GM12891 (cell line): Measurements from ENCODE around the gene IPO4.
A peak's percentile ranks its signal among the peaks of the same experiment; 100 is the strongest.

ENCODE experiments used
- DNase-seq: peaks from one replicate; pipeline ENCODE4 v3.0.0; 2011; ENCODE audit warnings: low spot score; ENCODE audit not compliant: insufficient read length
- FAIRE-seq: peaks from 2 replicates; lab custom pipeline; 2011; peaks lifted over from hg19 to GRCh38; lab: Jason Lieb, UNC
- PAX5 ChIP-seq: IDR thresholded peaks from 2 replicates; pipeline ENCODE4 v1.6.1; 2011; ENCODE audit warnings: low read length, moderate library complexity, mild to moderate bottlenecking; ENCODE audit not compliant: insufficient read depth, severe bottlenecking
- POLR2A ChIP-seq: IDR thresholded peaks from 2 replicates; pipeline ENCODE4 v1.6.1; 2011; ENCODE audit warnings: low read depth, low read length, control low read depth
- POLR2AphosphoS5 ChIP-seq: IDR thresholded peaks from 2 replicates; pipeline ENCODE4 v1.6.1; 2011; ENCODE audit warnings: low read depth, low read length, control low read depth
- POU2F2 ChIP-seq: IDR thresholded peaks from 2 replicates; pipeline ENCODE4 v1.6.1; 2011; ENCODE audit warnings: low read depth, mild to moderate bottlenecking, control low read depth, low read length, moderate library complexity
- SPI1 ChIP-seq: IDR thresholded peaks from 2 replicates; pipeline ENCODE4 v1.6.1; 2011; ENCODE audit warnings: low read depth, low read length, control low read depth
- TAF1 ChIP-seq: IDR thresholded peaks from 2 replicates; pipeline ENCODE4 v1.6.1; 2011; ENCODE audit warnings: low read depth, low read length, control low read depth

Gene IPO4

DNA sequence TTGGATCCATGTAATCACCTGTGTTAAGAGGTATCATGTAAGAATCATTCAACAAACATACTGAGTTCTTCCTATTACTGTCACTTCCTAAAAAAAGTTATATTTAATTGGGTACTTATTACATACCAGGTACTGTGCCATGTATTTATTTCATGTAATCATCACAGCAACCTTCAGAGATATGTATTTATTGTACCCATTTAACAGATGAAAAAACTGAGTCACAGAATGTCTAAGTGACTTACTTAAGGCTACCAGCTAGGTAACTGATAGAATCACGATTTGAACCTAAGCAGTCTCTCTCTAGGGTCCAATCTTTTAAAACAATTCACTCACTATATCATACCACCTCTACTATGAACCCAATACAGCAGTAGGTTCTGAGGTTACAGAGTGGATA, 44.2 kb downstream of the IPO4 start:
- FAIRE-seq (no peak), DNase-seq (no peak)
- no peak for TF ChIP-seq POLR2A
- no peak for TF ChIP-seq POU2F2
- no peak for TF ChIP-seq SPI1
- TF ChIP-seq POLR2AphosphoS5 = no peak
- TF ChIP-seq PAX5 = no peak
- TF ChIP-seq TAF1 = no peak

- DNase-seq (no peak), FAIRE-seq (no peak)
- TF ChIP-seq POLR2AphosphoS5 (no peak), POLR2A (no peak), TAF1 (no peak), POU2F2 (no peak), PAX5 (no peak), SPI1 (no peak)
Measured at GRCh38 chr14:24143511-24143910, 45.1 kb downstream of the IPO4 start.

DNA sequence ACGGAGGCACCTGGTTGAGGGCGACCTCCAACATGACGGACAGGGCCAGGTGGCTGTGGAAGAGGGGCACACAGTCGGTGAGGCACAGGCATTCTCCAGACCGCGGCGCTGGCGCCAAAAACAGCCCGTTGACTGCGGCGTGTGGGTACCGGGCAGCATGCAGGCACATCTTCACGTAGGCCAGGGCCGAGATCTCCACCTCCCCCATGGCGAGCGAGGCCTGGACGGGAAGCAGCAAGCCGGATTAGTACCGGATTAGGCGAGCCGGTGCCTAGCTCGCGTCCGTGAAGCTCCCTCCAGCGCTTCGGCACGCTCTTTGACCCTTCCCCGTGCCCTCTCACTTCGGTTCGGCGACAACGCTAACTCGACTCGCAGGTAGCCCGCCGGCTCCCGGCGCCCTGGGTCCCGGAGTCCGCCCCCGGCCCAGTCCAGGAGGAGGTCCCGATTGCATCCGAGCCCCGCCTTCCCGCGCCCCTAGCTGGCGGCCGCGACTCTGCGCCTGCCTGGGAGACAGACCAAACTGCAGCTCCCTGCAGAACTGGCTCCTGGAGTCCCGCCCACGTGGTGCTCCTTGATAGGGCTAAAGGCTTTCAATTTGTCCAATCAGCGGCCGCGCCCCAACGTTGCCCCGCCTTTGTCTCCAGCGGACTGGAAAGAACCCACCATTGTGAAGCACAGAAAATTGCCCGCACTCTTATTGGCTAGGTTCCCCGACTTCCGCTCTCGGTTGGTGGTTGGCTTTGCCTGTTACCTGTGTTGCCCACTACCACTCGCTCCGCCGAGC, 47.3 kb downstream of the IPO4 start, which contains the start of gene EMC9:
TSS of gene EMC9 (minus strand) at position 495 of the 784 bp plus-strand sequence. CDS start at position 208, 287 bp downstream.
- peak; percentile 96 for DNase-seq
- TF ChIP-seq POU2F2 (peak; percentile 53), PAX5 (peak; percentile 72), SPI1 (peak; percentile 74), POLR2AphosphoS5 (peak; percentile 83), TAF1 (peak; percentile 7), POLR2A (peak; percentile 78; the same call in 1 of the 2 replicates)
- FAIRE-seq = peak; percentile 82

DNA sequence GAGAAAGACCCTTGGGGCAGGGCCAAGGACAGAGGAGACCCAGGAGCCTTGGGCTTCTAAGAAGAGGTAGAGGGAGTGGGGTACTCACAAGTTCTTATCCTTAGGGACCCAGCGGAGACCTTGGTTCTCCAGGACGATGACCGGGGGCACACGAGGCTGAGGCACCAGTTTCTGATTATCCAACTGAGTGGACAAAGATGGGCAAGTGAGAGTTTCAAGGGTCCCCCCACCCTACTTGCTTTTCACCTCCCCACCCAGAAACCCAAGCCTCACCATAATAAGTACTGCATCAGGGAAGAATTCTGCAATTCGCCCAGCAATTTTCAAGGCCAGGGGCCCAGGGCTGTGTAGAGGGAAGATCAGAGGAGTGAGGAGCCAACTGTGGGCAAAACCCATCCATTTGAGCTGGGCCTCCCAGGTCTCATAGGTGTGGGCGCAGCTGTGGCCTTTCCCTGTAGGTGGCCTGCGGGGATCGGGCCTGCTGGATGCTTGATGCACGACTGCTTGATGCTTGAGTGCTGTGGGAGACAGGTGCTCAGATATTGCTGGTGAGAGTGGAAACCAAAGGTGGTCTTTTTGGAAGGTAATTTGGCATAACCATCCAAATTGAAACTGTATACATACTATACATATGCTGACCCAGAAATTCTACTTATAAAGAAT, 49.2 kb downstream of the IPO4 start:
- FAIRE-seq (no peak), DNase-seq (no peak)
- TF ChIP-seq POLR2AphosphoS5 = no peak
- TF ChIP-seq POLR2A = no peak
- no peak for TF ChIP-seq POU2F2
- TF ChIP-seq PAX5 = no peak
- no peak for TF ChIP-seq SPI1
- no peak for TF ChIP-seq TAF1

GRCh38 chr14:24138396-24139271, 50.0 kb downstream of the IPO4 start:
- TF ChIP-seq POLR2A = no peak
- no peak for TF ChIP-seq PAX5
- TF ChIP-seq TAF1 = no peak
- no peak for TF ChIP-seq SPI1
- TF ChIP-seq POLR2AphosphoS5 = no peak
- TF ChIP-seq POU2F2 = no peak
- FAIRE-seq = no peak

GRCh38 chr14:24137529-24138395, 50.9 kb downstream of the IPO4 start:
- TF ChIP-seq POLR2AphosphoS5 = no peak
- no peak for TF ChIP-seq TAF1
- no peak for TF ChIP-seq SPI1
- no peak for TF ChIP-seq PAX5
- peak; percentile 53; the same call in 1 of the 2 replicates for TF ChIP-seq POLR2A
- TF ChIP-seq POU2F2 = no peak
- no peak for DNase-seq
- FAIRE-seq = no peak

More at GRCh38 chr14:24138396-24139271, 50.0 kb downstream of the IPO4 start:
- no peak for DNase-seq

GRCh38 chr14:24136684-24137528, 51.7 kb downstream of the IPO4 start:
- FAIRE-seq (no peak), DNase-seq (no peak)
- TF ChIP-seq SPI1 (no peak), POLR2A (no peak), POU2F2 (no peak), TAF1 (no peak), POLR2AphosphoS5 (no peak), PAX5 (no peak)
